Liver (tissue), 3 donors: ENCODE measurements around the gene PHC3.
"Not testable (repeated sequence)": the region's sequence is repeated elsewhere in the genome, so short reads cannot be mapped to it uniquely, and the experiment has no call there.

Source experiments
- RAD21 ChIP-seq, 2 donors: IDR thresholded peaks; 2 replicates each; pipeline ENCODE4 v1.6.1; 2016; ENCODE audit warnings: antibody characterized with exemption in 2 of 2, mild to moderate bottlenecking in 2 of 2
- RXRA ChIP-seq, 2 donors: IDR thresholded peaks; 2 replicates each; pipeline ENCODE4 v1.6.1; 2017 to 2018; ENCODE audit warnings: antibody characterized with exemption in 2 of 2, mild to moderate bottlenecking in 1 of 2
- TF ChIP-seq, protein P1 (sequence below): fragments of 150-350 bp; IDR thresholded peaks from 2 replicates; pipeline ENCODE4 v1.5.1; 2017; ENCODE audit warnings: improper control_type of control experiment, low read depth, low read length; ENCODE audit not compliant: missing input control
- donor health status: healthy.
- donor health status: healthy.

DNA sequence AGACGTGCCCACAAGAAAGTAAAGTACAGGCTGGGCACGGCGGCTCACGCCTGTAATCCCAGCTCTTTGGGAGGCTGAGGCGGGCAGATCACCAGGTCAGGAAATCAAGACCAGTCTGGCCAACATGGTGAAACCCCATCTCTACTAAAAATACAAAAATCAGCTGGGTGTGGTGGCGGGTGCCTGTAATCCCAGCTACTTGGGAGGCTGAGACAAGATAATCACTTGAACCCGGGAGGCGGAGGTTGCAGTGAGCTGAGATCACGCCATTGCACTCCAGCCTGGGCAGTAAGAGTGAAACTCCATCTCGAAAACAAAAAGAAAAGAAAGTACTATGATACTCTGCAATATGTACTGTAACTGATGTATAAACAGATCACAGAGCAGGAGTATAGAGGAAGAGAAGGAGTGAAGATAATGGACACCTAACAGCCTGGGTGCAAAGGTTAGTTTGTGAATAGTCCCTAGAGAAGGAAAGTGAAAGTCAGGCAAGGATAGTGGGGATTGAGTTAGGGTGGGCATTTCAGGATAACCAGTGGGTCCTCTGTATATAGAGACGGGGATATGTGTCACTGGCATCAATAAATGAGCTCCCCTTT lies 24.7 kb upstream of the PHC3 start:
- TF ChIP-seq RAD21, RXRA (IDR thresholded peaks at IDR 0.05): not testable (repeated sequence)
- TF ChIP-seq, protein P1, sequence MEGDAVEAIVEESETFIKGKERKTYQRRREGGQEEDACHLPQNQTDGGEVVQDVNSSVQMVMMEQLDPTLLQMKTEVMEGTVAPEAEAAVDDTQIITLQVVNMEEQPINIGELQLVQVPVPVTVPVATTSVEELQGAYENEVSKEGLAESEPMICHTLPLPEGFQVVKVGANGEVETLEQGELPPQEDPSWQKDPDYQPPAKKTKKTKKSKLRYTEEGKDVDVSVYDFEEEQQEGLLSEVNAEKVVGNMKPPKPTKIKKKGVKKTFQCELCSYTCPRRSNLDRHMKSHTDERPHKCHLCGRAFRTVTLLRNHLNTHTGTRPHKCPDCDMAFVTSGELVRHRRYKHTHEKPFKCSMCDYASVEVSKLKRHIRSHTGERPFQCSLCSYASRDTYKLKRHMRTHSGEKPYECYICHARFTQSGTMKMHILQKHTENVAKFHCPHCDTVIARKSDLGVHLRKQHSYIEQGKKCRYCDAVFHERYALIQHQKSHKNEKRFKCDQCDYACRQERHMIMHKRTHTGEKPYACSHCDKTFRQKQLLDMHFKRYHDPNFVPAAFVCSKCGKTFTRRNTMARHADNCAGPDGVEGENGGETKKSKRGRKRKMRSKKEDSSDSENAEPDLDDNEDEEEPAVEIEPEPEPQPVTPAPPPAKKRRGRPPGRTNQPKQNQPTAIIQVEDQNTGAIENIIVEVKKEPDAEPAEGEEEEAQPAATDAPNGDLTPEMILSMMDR = not testable (repeated sequence)
